NB4 (cell line): ENCODE data around the gene HSFX2.
"Not testable (repeated sequence)": the region's sequence is repeated elsewhere in the genome, so short reads cannot be mapped to it uniquely, and the experiment has no call there.

ENCODE experiments used
- DNase-seq: peaks from one replicate; pipeline ENCODE4 v3.0.0; 2010; ENCODE audit warnings: low read depth
- H3K4me3 ChIP-seq: one replicate; pipeline ENCODE4 v1.5.1; 2011; ENCODE audit warnings: mild to moderate bottlenecking, low read depth, low read length, moderate library complexity
- MYC ChIP-seq: IDR thresholded peaks from 2 replicates; pipeline ENCODE4 v1.6.1; 2011; ENCODE audit warnings: low read depth, low read length
- POLR2A ChIP-seq: IDR thresholded peaks from 2 replicates; pipeline ENCODE4 v1.6.1; 2011; ENCODE audit warnings: mild to moderate bottlenecking; ENCODE audit not compliant: insufficient read length; ENCODE audit errors: extremely low read depth
- TF ChIP-seq, protein P1 (sequence below): IDR thresholded peaks from one replicate; pipeline ENCODE4 v1.5.1; 2012; ENCODE audit warnings: low read depth, low read length
- TF ChIP-seq, protein P2 (sequence below): IDR thresholded peaks from 2 replicates; pipeline ENCODE4 v1.6.1; 2011; ENCODE audit warnings: low read depth, low read length

HSFX2 gene

DNA sequence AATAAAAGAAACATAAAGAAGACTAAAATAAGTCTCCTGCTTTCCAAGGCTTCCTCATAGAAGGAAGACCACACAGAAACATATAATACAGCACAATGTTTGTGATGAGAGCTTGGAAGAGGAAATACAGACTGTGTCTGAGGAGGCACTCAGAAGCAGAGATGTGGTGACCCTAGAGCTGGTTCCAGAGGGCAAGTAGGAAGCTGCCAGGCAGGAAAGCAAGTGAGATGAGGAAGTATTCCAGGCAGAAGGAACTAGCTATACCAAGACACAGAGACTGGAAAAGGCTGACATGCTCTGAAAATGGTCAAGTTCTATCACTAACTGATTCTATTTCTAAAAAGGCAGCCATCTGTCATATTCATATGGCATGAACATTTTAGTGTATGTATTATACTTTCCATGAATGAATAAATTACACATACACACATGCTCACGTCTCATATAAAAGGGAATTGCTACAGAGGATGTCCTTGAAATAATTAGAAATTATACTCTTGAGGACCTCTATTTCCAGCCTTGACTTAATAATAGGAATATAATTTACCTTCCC, 16.6 kb upstream of the HSFX2 start:
- TF ChIP-seq, protein P1, sequence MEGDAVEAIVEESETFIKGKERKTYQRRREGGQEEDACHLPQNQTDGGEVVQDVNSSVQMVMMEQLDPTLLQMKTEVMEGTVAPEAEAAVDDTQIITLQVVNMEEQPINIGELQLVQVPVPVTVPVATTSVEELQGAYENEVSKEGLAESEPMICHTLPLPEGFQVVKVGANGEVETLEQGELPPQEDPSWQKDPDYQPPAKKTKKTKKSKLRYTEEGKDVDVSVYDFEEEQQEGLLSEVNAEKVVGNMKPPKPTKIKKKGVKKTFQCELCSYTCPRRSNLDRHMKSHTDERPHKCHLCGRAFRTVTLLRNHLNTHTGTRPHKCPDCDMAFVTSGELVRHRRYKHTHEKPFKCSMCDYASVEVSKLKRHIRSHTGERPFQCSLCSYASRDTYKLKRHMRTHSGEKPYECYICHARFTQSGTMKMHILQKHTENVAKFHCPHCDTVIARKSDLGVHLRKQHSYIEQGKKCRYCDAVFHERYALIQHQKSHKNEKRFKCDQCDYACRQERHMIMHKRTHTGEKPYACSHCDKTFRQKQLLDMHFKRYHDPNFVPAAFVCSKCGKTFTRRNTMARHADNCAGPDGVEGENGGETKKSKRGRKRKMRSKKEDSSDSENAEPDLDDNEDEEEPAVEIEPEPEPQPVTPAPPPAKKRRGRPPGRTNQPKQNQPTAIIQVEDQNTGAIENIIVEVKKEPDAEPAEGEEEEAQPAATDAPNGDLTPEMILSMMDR = no peak
- no peak for TF ChIP-seq POLR2A
- no peak for TF ChIP-seq MYC
- TF ChIP-seq, protein P2, sequence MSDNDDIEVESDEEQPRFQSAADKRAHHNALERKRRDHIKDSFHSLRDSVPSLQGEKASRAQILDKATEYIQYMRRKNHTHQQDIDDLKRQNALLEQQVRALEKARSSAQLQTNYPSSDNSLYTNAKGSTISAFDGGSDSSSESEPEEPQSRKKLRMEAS = no peak

GRCh38 chrX:149610511-149610910, 15.4 kb upstream of the HSFX2 start:
- TF ChIP-seq, protein P1 = no peak
- TF ChIP-seq POLR2A (no peak), MYC (no peak)
- TF ChIP-seq, protein P2 = no peak
- no peak overlapping the region for H3K4me3 ChIP-seq

More for the DNA sequence above, 16.6 kb upstream of the HSFX2 start:
- DNase-seq = no peak
- no peak overlapping the region for H3K4me3 ChIP-seq

DNA sequence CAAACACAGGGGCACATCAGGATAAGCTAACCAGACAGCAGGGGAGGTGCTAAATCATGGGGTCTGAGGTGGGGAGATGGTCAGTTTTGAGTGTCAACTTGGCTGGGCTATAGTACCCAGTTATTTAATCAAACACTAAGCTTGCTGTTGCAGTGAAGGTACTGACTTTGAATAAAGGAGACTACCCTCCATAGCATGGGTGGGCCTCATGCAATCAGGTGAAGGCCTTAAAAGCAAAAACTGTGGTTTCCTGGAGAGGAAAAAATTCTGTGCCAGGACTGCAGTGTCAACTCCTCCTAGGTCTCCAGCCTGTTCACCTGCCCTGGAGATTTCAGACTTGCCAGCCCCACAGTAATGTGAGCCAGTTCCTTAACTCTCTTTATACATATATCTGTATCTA, 12.6 kb upstream of the HSFX2 start:
- TF ChIP-seq, protein P2 = no peak
- TF ChIP-seq POLR2A (no peak), MYC (no peak)
- TF ChIP-seq, protein P1 = no peak

More at GRCh38 chrX:149610511-149610910, 15.4 kb upstream of the HSFX2 start:
- no peak for DNase-seq

DNA sequence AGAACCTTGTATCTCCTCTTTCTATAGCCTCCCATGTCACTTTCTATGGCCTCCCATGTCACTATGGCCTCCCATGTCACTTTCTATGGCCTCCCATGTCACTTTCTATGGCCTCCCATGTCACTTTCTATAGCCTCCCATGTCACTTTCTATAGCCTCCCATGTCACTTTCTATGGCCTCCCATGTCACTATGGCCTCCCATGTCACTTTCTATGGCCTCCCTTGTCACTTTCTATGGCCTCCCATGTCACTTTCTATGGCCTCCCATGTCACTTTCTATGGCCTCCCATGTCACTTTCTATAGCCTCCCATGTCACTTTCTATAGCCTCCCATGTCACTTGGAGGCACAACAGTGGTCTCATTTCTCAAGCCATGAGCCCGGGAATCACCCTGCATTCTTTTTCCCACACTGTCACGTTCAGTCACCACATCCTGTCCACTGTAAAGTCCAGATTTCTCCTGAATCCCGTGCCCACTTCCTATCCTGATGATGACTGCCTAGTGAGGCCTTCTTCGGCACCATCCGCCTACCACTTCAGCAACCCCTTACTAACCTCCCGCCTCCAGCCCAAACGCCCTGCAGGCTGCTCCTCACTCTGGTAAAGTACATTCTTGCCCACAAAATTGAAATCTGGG, 10.3 kb upstream of the HSFX2 start:
- not testable (repeated sequence) for H3K4me3 ChIP-seq, DNase-seq

More for the DNA sequence above, 12.6 kb upstream of the HSFX2 start:
- DNase-seq = no peak
- H3K4me3 ChIP-seq = no peak overlapping the region

DNA sequence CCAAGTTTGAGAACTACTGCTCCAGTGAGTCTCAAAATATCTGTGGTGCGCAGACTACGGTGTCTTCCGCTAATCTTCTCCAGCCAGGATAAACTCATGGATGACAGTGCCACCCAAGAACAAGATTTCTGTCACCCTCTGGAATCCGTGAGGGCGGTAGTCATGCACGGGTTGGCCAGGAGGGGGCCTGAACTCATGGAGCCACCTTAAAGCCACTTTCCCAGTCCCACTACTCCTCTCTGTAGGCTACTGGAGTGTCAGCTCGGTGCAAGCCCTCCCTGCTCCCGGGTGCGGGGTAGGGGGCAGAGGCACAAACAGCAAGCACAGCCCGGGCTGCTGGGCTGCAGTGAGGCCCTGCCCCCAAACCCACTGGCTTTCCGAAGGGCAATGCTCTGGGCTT, 3.5 kb upstream of the HSFX2 start:
- not testable (repeated sequence) for H3K4me3 ChIP-seq, DNase-seq

GRCh38 chrX:149595943-149596342, 829 bp upstream of the HSFX2 start:
- not testable (repeated sequence) for H3K4me3 ChIP-seq, DNase-seq

DNA sequence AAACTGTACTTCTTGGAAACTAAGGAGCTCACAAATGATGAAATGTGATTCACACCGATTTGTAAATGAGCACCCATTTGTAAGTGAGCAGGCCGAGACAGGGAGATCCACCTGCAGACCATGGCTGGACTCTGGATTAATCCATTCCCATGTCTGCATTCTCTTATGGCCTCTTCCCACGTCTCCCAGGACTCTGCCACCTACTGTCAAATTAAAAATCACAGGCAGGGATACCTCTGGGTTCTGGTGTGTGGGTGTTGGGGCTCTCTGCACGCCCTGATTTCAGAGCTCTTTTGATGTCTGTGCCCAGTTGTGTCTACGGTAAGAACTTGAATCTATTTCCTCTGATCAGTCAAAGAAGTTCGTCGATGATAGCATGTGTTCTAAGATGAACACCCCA, 4.1 kb downstream of the HSFX2 start:
- not testable (repeated sequence) for H3K4me3 ChIP-seq, DNase-seq

DNA sequence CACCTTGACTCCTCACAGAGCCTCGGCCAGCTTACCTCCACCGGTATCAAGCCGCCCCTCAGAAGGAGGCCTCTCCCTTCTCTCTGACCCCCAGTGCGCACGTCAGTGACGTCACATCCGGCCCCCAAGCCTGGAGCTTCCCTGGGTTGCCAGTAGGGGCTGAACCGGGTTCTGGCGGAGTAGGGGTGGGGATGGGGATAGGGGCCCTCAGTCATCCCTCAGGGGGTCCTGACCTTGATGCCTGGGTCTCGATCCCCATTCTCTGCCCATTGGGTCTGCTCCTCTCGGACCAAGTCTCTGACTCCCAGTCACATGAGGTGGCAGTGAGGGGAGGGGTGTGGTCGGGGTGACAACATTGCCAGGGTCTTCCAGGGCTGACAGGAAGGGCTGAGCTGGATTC, 7.8 kb downstream of the HSFX2 start, which contains the start of gene MAGEA9B:
TSS of gene MAGEA9B (minus strand) at position 101 of the 400 bp plus-strand sequence. CDS start 4,280 bp downstream, outside the sequence.
- DNase-seq, H3K4me3 ChIP-seq: not testable (repeated sequence)

DNA sequence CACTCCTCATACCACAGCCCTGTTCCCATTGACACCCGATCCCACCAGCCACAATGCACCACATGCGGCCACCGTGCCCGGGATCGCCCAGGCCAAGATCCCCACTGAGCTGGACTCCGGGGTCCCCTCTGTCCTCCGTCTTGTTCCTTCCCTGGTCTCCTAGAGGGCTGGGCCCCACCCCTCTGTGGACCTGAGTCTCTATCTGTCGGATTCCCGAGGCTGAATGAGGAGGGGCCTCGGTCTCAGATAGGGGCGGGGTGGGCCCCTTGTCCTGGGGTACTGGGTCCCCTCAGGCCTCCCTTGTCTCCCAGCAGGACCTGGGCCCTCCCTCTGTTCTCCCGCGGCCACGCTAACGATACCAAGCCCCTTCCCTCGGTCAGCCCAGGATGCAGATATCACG, 9.5 kb downstream of the HSFX2 start:
- not testable (repeated sequence) for H3K4me3 ChIP-seq, DNase-seq

DNA sequence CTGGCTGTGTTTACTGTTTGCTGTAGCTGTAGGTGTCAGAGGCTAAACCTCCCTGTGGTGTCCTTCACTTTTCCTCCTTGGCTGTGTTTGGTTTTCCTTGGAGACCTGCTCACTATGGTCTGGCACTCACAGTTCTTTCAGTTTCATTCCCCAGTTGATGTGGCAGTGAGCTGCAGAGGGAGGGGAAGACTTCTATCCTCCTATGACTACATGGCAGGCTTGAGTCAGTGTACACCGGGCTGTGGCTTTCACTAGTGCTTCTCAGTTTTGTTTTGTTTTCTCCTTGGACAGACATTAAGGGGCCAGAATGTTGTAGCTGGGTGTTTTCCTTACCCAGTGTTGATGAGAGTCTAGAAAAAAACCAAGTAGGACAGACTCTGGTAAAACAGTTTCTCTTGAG, 21.7 kb downstream of the HSFX2 start:
- H3K4me3 ChIP-seq, DNase-seq: not testable (repeated sequence)
